Gastrocnemius medialis (tissue), 4 donors: ENCODE results near the gene RASGRP2.

ENCODE experiments used
- CTCF ChIP-seq, 5 experiments: fragments of 450-650 bp in 3 of 5; fragments of 200-600 bp in 2 of 5; sonication (generic) in 2 of 5; IDR thresholded peaks in 4 of 5; conservative IDR thresholded peaks in 1 of 5; 1 replicate in 4 of 5; 2 replicates in 1 of 5; pipeline ENCODE4 v1.5.1; 2016 to 2019; ENCODE audit warnings: antibody characterized with exemption in 5 of 5, mild to moderate bottlenecking in 3 of 5, moderate library complexity in 3 of 5
- POLR2A ChIP-seq, 2 donors: fragments of 450-650 bp; IDR thresholded peaks; one replicate each; pipeline ENCODE4 v1.6.1; 2017; ENCODE audit warnings: antibody characterized with exemption in 2 of 2, mild to moderate bottlenecking in 2 of 2, moderate library complexity in 2 of 2

- TF ChIP-seq CTCF (IDR thresholded peaks at IDR 0.05 in 4 of 5, conservative IDR thresholded peaks at IDR 0.05 in 1 of 5) (no peak), POLR2A (IDR thresholded peaks at IDR 0.05) (no peak)
Measured at GRCh38 chr11:64686466-64687170, 57.3 kb downstream of the RASGRP2 start.
